HG03439 (cell line): ENCODE measurements around the gene PGLYRP3.
"Not testable (repeated sequence)": the region's sequence is repeated elsewhere in the genome, so short reads cannot be mapped to it uniquely, and the experiment has no call there.

Experiments
- ATAC-seq: cut with Tn5 transposase; IDR thresholded peaks from one replicate; pipeline ENCODE4 v1.9.1; 2021; ENCODE audit warnings: mild to moderate bottlenecking, moderate library complexity; ENCODE audit not compliant: unreplicated experiment

Gene PGLYRP3

DNA sequence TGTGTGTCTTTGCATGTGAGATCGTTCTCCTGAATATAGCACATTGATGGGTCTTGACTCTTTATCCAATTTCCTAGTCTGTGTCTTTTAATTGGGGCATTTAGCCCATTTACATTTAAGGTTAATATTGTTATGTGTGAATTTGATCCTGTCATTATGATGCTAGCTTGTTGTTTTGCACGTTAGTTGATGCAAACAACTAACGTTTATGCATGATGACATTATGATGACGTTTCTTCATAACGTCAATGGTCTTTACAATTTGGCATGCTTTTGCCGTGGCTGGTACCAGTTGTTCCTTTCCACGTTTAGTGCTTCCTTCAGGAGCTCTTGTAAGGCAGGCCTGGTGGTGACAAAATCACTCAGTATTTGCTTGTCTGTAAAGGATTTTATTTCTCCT is 5.4 kb upstream of the PGLYRP3 start:
- not testable (repeated sequence) for ATAC-seq

DNA sequence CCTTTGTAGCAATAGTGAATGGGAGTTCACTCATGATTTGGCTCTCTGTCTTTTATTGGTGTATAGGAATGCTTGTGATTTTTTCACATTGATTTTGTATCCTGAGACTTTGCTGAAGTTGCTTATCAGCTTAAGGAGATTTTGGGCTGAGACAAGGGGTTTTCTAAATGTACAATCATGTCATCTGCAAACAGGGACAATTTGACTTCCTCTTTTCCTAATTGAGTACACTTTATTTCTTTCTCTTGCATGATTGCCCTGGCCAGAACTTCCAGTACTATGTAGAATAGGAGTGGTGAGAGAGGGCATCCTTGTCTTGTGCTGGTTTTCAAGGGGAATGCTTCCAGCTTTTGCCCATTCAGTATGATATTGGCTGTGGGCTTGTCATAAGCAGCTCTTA is 3.3 kb upstream of the PGLYRP3 start:
- not testable (repeated sequence) for ATAC-seq

DNA sequence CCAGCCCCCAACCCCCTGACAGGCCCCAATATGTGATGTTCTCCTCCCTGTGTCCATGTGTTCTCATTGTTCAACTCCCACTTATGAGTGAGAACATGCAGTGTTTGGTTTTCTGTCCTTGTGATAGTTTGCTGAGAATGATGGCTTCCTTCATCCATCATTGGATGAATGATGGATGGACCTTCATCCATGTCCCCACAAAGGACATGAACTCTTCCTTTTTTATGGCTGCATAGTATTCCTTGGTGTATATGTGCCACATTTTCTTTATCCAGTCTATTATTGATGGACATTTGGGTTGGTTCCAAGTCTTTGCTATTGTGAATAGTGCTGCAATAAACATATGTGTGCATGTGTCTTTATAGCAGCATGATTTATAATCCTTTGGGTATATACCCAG is 1.6 kb upstream of the PGLYRP3 start:
- ATAC-seq = not testable (repeated sequence)

DNA sequence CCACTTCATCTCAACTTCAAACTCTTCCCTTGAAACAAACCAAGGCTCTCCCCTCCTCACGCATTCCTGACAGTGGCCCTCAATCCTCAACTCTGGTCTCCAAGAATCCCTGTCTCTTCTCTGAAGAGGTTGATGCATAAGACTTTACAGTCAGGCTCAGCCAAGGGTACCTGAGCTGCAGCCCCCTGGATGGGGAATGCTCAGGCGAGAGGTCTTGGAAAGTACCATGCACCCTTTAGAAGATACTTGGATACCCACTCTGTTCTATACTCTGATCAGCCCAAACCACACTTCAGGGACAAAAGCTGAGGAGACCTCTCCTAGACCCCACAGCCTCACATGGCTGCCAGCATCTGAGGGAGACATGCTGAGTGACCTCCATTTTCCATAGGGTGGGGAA is 536 bp upstream of the PGLYRP3 start:
- no peak for ATAC-seq

DNA sequence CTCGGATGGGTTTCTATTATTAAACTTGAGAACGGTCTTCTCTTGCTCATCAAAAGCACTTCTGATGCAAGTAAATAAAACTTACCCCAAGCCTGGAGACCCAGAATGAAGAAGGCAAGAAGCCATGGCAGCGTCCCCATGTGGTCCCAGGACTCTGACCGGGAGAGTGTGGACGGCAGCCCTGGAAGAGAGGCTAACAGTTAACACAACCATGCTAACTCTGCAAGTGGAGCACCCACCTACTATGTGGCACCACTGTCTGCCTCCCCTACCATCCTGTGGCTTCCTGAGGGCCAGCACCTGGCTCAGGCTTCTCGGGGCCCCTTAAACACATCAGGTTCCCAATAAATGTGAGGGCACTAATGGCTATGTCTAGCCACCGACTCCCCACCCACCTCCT is 2.2 kb downstream of the PGLYRP3 start:
- ATAC-seq = no peak

DNA sequence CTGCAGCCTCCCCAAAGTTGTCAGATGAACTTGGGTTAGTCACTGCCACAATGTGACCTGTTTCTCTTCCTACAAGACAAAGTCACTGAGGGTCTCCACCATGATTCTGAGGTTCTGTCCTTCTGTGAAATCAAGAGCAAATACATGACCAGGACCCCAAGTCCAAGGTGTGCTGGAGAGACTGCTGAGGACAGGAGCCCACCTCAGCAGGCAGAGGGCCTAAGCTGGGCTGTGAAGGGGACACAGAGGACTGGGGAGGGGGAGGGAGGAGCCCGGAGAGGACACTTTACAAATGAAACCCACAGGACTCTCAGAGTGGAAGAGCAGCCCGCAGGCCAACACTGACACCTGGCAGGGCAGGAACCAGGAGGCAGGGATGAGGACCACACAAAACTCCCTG is 3.3 kb downstream of the PGLYRP3 start:
- no peak for ATAC-seq

DNA sequence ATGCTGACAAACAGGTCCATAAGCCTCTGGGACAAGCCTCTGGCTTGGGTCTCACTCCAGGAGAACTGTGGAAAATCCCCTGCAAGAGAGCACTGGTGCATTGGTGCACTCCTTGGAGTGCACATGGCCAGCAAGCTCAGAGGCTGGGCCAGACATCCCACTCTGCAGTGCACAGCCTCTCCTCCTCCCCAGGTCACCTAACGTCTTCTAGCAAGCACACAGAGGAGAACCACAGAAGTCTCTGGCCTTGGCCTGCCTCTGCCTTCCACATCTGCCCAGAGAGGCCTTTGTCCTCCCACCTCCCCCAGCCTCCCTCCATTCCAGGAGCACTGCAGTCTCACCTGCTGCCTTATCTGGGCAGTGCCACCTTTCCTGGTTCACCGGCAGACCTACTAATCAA is 4.2 kb downstream of the PGLYRP3 start:
- ATAC-seq = no peak

DNA sequence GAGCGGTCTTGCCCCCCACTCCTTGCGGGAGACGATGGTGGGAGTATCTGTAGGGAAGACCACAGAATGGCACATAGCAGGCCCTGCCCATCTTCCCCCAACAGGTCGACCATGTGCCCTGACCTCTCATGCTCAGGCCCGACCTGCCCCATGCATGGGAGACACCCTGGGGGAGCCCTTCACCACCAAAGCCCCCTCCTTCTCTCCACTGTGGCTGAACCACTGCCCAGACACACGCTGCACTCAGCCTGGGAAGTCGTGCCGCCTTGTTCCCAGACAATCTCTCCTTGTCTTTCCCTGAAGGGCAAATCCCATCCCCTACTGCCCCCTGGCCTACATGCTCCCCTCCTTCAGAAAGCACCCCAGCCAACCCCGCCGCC is 5.5 kb downstream of the PGLYRP3 start:
- ATAC-seq = no peak

DNA sequence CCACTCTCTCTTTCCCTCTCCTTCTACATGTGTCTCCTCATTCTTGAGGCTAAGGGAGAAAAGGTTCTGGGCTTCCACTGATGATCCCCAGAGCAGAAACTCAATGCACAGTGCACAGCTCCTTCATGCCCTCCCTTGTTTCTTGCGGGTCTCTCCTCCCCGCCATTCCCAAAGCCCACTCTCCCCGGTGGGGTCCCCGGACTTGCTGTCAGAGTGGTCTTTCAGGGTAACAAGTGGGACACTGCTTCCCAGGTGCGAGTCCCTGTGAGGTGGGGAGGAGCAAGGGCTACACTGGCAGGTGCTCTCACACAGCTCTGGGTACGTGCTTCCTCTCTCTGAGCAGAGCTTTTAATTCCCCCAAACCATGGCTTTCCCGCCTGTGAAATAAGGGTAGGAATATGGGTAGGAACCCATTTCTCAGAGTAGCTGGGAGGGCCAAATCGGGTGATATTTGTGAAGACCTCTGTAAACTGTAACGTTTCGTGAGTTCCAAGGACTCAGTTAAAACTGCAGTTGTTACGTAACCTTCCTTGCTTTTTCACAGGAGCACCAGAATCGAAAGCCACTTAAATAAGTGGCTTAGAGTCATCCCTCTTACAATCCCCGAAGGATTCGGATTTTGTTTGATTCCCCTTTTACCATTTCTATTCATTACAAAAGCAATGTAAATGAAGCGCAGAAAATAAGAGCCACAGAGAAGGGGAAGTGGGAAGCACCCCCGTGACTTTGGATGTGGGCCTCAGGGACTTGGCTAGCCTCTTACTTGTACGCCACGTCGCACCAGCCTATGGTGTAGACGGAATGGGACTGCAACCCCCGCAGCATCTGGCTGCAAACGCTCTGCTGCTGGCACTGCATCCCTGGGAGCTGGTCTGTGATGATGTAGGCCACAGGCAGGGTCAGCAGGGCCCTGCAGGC is 6.2 kb downstream of the PGLYRP3 start:
- ATAC-seq = no peak

DNA sequence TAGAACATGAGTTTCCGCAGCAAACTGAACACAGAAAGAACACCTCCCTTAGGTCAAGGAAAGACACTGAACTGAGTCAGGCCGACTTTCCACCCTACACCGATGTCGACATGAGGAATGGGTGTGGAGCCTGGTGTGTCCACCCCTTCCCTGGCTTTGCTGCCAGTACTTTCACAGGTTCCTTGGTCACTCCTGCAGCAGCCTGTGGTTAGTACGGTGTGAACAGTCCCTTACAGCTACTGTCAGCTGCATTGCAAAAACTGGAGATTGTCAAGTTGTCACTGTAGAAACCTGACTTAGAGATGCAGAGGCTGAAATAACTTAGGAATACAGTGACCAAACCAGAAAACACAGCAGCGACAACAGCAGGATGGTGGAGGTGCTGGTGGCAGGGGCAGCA is 7.1 kb downstream of the PGLYRP3 start:
- no peak for ATAC-seq

DNA sequence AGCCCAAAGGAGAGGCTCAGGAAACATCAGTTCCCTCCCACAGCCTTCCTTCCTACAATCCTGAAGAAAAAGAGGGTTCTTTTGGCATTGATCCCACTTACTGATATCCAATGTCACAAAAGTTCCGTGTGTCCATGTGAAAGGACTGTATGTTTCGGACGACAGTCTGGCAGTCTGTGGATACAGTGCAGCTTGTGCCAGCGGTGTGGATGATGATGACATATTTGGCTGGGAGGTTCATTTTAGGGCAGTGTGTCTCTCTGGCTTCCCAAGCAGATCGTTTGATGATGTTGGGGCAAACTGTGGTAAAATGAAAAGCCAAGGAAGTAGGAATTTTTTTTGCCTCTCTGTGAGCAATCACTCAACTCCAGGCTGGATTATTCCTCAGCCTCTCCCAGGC is 10.4 kb downstream of the PGLYRP3 start:
- ATAC-seq = no peak

DNA sequence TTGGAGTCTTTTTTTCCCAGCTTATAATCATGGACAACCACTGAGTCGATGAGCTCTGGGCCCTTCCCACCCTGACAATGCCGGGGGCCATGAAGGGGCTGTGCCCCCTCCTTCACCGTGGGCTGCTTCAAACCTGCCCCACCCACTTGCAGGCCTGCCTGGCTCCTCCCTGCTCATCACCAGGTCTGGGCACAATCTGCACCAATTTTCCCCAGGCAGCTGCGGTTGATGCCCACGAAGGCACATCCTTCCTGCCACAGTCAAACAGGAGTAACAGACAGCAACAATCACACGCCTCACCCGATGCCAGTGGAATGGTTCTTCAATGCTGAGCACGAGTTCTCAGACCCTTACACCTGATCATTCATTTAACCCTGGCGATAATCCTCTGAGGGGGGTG is 18.9 kb downstream of the PGLYRP3 start:
- no peak for ATAC-seq

DNA sequence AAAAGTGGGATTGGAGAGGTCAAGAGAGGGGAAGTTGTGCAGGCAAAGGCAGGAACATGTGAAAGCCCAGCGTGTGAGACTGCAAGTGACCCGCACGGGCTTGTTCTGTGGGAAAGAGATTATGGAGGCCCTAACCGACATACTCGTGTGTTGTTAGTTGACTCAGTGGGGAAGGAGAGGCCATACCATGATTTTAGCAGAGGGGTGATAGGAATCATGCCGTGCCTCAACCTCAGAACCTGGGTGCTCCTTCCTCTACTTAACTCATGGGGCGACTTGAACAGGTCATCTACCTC is 19.3 kb downstream of the PGLYRP3 start:
- no peak for ATAC-seq

DNA sequence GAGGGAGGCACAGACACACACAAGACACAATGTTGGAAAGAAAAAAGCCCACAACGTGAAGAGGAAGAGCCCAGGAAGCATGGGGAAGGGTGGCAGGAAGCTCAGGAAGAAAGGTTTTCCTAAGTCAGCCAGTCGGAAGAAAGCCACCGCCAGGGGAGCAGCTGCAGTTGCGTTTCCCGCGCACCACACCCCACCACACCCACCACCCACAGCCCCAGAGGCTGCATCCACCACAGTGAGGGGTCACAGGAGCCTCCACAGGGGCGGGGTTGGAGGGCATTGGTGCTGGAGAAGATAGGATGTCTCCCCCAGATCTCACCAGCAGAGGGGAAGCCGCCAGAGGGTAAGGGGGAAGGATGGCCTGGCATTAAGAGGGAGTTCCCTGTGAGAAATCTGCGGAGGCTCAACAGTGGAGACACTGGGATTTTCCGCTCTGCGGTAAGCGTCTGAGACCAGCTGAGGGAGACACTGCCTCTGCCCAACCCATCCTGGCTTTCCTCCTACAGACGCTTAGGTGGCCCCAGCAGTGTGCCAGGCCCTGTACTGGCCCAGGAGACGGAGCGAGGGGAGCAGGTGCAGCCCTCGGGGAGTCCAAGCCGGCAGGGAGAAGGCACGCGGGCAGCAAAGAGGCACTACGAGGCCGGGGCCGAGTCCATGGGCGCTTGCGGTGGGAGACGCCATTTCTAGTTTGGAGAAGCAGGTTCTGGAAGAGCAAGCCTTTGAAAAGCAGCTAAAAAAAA is 19.8 kb downstream of the PGLYRP3 start:
- ATAC-seq = no peak

DNA sequence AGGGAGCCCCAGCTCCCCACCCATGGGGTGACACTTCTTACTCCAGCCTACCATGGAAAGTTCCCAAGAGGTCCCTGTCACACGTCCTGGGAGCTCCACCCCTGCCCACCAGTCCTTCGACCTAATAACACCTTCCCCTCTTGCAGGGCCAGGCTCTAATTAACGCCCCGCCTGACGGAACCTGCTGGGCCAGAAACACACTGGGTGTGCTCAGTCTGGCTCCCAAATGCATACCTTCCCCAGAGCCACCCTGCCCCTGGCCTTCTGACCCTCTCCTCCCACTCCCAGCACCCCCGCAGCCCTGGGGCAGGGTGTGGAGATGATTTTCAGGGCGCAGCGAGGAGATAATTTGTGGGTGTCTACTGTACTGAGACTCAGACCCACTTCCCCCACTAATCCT is 20.6 kb downstream of the PGLYRP3 start:
- no peak for ATAC-seq

DNA sequence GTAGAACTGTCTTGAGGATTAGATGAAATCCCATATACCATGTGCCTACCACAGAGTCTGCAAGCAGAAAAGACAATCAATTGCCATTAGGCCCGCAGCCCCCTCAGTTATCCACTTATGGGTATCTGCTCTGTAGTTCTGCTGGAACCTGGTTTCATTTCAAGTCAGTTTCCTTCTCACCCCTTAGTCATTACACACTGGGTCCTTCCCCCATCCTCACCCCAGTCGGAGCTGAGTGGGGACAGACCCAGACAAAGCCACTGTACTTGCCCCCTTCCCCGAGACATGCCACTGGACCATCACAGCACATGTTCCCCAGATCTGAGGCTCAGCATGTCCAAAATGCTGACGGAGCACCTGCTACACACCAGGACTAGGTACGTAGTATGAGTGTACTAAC is 21.2 kb downstream of the PGLYRP3 start:
- no peak for ATAC-seq

DNA sequence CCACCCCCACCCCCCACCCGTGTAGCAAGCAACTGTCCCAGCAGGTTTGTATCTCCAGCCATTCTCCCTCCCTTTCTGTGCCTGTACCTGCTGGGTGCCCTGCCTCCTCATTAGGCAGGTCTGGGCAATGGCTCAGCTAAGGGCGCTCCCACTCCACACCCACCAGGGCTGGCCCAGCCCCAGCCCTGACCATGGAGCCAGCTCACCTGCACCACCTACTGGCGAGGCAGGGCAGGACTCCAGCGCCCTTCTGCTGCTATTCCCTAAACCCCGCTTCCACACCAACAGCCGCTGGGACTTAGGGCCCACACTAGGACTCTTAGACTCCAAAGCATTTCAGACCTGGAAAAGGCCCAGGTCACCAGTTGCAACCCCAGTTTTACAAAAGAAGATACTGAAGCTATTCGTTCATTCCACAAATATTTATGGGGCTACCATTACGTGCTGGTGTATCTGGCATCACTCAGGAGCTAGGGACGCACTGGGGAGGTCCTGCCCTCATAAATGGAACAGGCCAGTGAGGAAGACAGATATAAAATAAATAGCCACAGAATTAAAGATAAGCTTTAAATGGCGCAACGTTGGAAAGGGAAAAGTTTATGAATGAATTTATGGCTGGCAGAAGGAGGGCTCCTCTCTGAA is 24.0 kb downstream of the PGLYRP3 start:
- ATAC-seq = no peak

DNA sequence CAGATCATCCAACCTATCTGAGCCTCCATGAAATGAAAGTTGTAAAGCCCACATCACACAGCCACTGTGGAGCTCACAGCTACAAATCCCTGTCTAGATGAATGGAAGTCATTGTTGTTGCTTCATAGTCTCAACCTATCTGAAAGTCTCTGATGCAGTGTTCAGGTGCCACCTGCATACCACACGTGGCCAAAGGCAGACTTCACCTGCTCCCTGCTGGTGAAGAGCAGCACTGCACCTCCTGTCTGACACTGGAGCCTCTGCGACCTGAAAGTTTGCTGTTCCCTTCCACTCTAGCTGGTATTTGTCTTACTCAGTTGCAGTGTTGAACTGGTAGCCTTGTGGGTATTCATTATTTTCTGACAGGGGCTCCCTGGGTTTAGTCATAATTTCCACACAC is 34.9 kb downstream of the PGLYRP3 start:
- ATAC-seq = no peak

DNA sequence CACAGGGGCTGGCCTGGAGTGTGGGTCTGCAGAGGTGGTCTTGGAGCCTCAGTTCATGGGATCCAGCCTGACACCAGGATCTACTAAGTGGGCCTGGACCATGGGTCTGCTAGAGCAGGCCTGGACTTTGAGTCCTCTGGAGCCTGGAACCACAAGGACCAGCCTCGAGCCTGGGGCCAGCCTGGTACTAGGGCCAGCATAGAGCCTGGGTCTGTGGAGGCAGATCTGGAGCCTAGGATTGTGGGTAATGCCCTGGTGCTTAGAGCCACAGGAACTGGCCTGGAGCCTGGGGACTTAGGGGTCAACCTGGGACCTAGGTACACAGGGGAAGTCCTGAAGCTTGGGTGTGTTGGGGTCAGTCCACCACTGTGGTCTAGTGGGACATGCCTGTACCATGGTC is 40.6 kb downstream of the PGLYRP3 start:
- no peak for ATAC-seq

DNA sequence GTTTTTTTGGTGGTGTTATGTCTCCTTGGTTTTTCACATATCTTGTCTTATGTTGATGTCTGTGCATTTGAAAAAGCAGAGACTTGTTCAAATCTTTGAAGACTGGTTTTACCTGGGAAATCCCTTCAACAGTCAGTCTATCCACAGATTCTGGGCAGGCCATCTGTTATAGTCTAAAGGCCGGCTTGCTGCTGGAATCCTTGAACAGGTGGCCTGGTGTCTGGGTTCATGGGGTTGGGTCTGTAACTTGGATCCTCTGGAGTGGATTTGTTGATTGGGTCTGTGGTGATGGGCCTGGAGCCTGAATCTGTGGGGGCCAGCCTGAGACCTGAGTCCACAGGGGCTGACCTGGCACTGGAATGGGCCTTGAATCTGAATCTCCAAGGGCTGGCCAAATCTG is 41.0 kb downstream of the PGLYRP3 start:
- no peak for ATAC-seq

DNA sequence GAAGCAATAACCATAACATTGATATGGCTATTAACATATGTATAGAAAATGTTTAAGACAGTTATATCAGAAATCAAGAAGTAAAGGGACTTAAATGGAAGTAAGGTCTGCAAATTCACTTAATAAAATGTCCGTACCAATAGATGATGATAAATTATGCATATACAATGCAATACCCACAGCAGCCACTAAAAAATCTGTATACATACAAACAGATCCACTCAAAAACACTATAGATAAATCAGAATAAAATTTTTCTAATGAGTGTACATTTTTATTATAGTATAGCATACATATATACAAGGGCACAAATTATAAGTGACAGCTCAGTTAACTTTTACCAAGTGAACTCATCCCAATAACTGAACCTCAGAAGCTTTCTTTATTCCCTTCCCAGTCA is 47.3 kb downstream of the PGLYRP3 start:
- no peak for ATAC-seq
